Measurements from ENCODE around the gene ARSK.

- TF ChIP-seq POLR2A (IDR thresholded peaks at IDR 0.05; ENCODE audit: low read depth, low read length) (no peak), GABPA (IDR thresholded peaks at IDR 0.05; ENCODE audit: low read depth) (no peak), CREB1 (IDR thresholded peaks at IDR 0.05; ENCODE audit: low read depth) (no peak), ATF2 (IDR thresholded peaks at IDR 0.05; ENCODE audit: low read length) (no peak), RCOR1 (conservative IDR thresholded peaks at IDR 0.05; ENCODE audit: low read depth, low read length) (no peak), CTCF (IDR thresholded peaks at IDR 0.05 in 2 of 3, conservative IDR thresholded peaks at IDR 0.05 in 1 of 3; ENCODE audit: control insufficient read depth in 2 of 3, extremely low read depth in 1 of 3, insufficient read depth in 1 of 3, low read depth in 3 of 3, low read length in 3 of 3) (no peak), EZH2 (IDR thresholded peaks at IDR 0.05; ENCODE audit: borderline replicate concordance, control insufficient read depth, low read depth, low read length) (no peak)
These were observed 17.1 kb downstream of the ARSK start for GRCh38 chr5:95572016-95572415.

Measured in GM12878 (cell line).